Measurements from ENCODE around the gene METTL25. TPM values are rescaled to one million over a fixed set of nuclear protein-coding genes. Genes with fewer than 3 reads are reported as not detected.

The METTL25 gene
- total and polyA plus RNA-seq, 10 of the 15 experiments (the other 5 are each of a cell fraction or from before 2014, with no cell fraction given), result 5.6 to 11.3 (median 8.0) TPM

DNA sequence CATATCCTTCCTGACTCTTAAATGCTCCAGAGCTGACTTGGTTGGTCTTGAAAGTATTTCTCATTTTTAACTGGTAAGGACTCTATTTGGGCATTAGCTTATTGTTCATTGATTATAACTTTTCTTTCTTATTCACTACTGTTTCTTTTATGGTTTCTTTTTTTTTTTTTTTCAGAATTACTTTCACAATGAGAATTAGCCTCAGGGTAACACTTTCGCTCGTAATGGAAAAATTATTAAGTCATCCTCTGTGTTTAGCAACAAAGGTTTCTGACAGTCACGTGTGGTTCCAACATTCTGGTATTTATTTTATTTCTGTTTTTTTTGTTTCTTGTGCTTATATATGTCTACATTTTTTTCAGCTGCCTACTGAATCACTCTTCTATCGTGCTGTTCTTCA is 80.0 kb downstream of the METTL25 start (continued):
- TF ChIP-seq MEF2B (IDR thresholded peaks at IDR 0.05; ENCODE audit: partially characterized antibody, poor library complexity, severe bottlenecking), result no peak
- no peak for TF ChIP-seq CHD4 (IDR thresholded peaks at IDR 0.05)
- TF ChIP-seq IKZF2 (IDR thresholded peaks at IDR 0.05), result peak in 1 of 2 experiments; percentile 23; a peak in 1 of 4 replicates
- TF ChIP-seq BRCA1 (IDR thresholded peaks at IDR 0.05; ENCODE audit: low read depth, low read length), result no peak
- TF ChIP-seq RAD51 (IDR thresholded peaks at IDR 0.05), result no peak
- TF ChIP-seq ESRRA (IDR thresholded peaks at IDR 0.05; ENCODE audit: low read length), result no peak
- TF ChIP-seq, protein P1, sequence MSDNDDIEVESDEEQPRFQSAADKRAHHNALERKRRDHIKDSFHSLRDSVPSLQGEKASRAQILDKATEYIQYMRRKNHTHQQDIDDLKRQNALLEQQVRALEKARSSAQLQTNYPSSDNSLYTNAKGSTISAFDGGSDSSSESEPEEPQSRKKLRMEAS (IDR thresholded peaks at IDR 0.05; ENCODE audit: low read depth, low read length), result no peak
- TF ChIP-seq JUND (IDR thresholded peaks at IDR 0.05; ENCODE audit: low read depth, low read length), result peak; percentile 66
- TF ChIP-seq, protein P2, sequence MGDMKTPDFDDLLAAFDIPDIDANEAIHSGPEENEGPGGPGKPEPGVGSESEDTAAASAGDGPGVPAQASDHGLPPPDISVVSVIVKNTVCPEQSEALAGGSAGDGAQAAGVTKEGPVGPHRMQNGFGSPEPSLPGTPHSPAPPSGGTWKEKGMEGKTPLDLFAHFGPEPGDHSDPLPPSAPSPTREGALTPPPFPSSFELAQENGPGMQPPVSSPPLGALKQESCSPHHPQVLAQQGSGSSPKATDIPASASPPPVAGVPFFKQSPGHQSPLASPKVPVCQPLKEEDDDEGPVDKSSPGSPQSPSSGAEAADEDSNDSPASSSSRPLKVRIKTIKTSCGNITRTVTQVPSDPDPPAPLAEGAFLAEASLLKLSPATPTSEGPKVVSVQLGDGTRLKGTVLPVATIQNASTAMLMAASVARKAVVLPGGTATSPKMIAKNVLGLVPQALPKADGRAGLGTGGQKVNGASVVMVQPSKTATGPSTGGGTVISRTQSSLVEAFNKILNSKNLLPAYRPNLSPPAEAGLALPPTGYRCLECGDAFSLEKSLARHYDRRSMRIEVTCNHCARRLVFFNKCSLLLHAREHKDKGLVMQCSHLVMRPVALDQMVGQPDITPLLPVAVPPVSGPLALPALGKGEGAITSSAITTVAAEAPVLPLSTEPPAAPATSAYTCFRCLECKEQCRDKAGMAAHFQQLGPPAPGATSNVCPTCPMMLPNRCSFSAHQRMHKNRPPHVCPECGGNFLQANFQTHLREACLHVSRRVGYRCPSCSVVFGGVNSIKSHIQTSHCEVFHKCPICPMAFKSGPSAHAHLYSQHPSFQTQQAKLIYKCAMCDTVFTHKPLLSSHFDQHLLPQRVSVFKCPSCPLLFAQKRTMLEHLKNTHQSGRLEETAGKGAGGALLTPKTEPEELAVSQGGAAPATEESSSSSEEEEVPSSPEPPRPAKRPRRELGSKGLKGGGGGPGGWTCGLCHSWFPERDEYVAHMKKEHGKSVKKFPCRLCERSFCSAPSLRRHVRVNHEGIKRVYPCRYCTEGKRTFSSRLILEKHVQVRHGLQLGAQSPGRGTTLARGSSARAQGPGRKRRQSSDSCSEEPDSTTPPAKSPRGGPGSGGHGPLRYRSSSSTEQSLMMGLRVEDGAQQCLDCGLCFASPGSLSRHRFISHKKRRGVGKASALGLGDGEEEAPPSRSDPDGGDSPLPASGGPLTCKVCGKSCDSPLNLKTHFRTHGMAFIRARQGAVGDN (IDR thresholded peaks at IDR 0.05), result no peak
- no peak for TF ChIP-seq RCOR1 (conservative IDR thresholded peaks at IDR 0.05; ENCODE audit: low read depth, low read length)
- no peak for TF ChIP-seq RAD21 (IDR thresholded peaks at IDR 0.05; ENCODE audit: insufficient read depth, low read depth, low read length)
- TF ChIP-seq LARP7 (IDR thresholded peaks at IDR 0.05), result no peak
- TF ChIP-seq, protein P3, sequence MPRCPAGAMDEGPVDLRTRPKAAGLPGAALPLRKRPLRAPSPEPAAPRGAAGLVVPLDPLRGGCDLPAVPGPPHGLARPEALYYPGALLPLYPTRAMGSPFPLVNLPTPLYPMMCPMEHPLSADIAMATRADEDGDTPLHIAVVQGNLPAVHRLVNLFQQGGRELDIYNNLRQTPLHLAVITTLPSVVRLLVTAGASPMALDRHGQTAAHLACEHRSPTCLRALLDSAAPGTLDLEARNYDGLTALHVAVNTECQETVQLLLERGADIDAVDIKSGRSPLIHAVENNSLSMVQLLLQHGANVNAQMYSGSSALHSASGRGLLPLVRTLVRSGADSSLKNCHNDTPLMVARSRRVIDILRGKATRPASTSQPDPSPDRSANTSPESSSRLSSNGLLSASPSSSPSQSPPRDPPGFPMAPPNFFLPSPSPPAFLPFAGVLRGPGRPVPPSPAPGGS (IDR thresholded peaks at IDR 0.05; ENCODE audit: borderline replicate concordance, insufficient read depth, low read depth, low read length, poor library complexity, severe bottlenecking), result no peak
- TF ChIP-seq, protein P4, sequence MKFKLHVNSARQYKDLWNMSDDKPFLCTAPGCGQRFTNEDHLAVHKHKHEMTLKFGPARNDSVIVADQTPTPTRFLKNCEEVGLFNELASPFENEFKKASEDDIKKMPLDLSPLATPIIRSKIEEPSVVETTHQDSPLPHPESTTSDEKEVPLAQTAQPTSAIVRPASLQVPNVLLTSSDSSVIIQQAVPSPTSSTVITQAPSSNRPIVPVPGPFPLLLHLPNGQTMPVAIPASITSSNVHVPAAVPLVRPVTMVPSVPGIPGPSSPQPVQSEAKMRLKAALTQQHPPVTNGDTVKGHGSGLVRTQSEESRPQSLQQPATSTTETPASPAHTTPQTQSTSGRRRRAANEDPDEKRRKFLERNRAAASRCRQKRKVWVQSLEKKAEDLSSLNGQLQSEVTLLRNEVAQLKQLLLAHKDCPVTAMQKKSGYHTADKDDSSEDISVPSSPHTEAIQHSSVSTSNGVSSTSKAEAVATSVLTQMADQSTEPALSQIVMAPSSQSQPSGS (IDR thresholded peaks at IDR 0.05; ENCODE audit: low read length), result peak; percentile 90
- no peak for TF ChIP-seq SUZ12 (IDR thresholded peaks at IDR 0.05; ENCODE audit: unreplicated experiment)
- TF ChIP-seq TBL1XR1 (IDR thresholded peaks at IDR 0.05; ENCODE audit: low read depth, low read length), result no peak
- TF ChIP-seq, protein P5, sequence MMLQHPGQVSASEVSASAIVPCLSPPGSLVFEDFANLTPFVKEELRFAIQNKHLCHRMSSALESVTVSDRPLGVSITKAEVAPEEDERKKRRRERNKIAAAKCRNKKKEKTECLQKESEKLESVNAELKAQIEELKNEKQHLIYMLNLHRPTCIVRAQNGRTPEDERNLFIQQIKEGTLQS (IDR thresholded peaks at IDR 0.05; ENCODE audit: borderline replicate concordance, extremely low read depth, low read depth, low read length), result no peak
- TF ChIP-seq ZNF207 (IDR thresholded peaks at IDR 0.05; ENCODE audit: borderline replicate concordance), result no peak
- no peak for TF ChIP-seq BMI1 (IDR thresholded peaks at IDR 0.05; ENCODE audit: borderline replicate concordance)
- no peak for TF ChIP-seq POLR2AphosphoS2 (IDR thresholded peaks at IDR 0.05; ENCODE audit: low read depth, low read length)
- TF ChIP-seq ZSCAN29 (IDR thresholded peaks at IDR 0.05), result no peak
- TF ChIP-seq NR2F1 (conservative IDR thresholded peaks at IDR 0.05), result no peak
- TF ChIP-seq ZNF384 (IDR thresholded peaks at IDR 0.05; ENCODE audit: borderline replicate concordance, low read depth, low read length), result peak; percentile 85
- TF ChIP-seq MXI1 (IDR thresholded peaks at IDR 0.05; ENCODE audit: low read depth, low read length), result no peak
- no peak for TF ChIP-seq ZNF274 (IDR thresholded peaks at IDR 0.05; ENCODE audit: insufficient read depth, insufficient read length)

Measured in GM12878 (cell line).